Muscle of back (tissue), 13 donors: ENCODE results near the gene SNRPB. TPM values are rescaled to one million over a fixed set of nuclear protein-coding genes. Genes with fewer than 3 reads are reported as not detected.
"Not testable (repeated sequence)": the region's sequence is repeated elsewhere in the genome, so short reads cannot be mapped to it uniquely, and the experiment has no call there.

Experiments used
- DNase-seq, 3 donors: peaks; one replicate each; pipeline versions ENCODE4 v3.0.0 to v3.0.0-alpha.2; 2013
- long read RNA-seq, 9 donors: transcript quantifications; one replicate each; lab custom pipeline, GENCODE V29; 2026
- polyA plus RNA-seq, 10 donors: library from polyadenylated mRNA; unstranded; fragments of 120-200 nt; gene quantifications; one replicate each; pipeline ENCODE4 v1.2.1, GENCODE V29; 2013; ENCODE audit not compliant: insufficient read length in 10 of 10

The SNRPB gene
- polyA plus RNA-seq = 100 to 1,000 TPM in 3 of 10 donors, 10 to 100 TPM in 7; 64.6 to 124 (median 82.7) TPM
- long read RNA-seq, donor 1, transcript SNRPB-201 (7 exons, 1,154 nt) = major isoform, 40 of 109 reads
- long read RNA-seq, donor 1, transcript SNRPB-202 (7 exons, 1,008 nt) = minor isoform, 16 of 109 reads
- long read RNA-seq, donor 1, partial matches to known transcripts = 53 of 109 reads
- long read RNA-seq, donor 1, other reads (novel, unspliced or antisense) = 0 of 109 reads
- long read RNA-seq, donor 2, transcript SNRPB-201 (7 exons, 1,154 nt) = major isoform, 32 of 90 reads
- long read RNA-seq, donor 2, transcript SNRPB-202 (7 exons, 1,008 nt) = minor isoform, 22 of 90 reads
- long read RNA-seq, donor 2, partial matches to known transcripts = 35 of 90 reads
- long read RNA-seq, donor 2, other reads (novel, unspliced or antisense) = 0 of 90 reads
- long read RNA-seq, donor 3 = 0 reads
- long read RNA-seq, donor 4, transcript SNRPB-201 (7 exons, 1,154 nt) = major isoform, 21 of 104 reads
- long read RNA-seq, donor 4, transcript SNRPB-202 (7 exons, 1,008 nt) = minor isoform, 15 of 104 reads
- long read RNA-seq, donor 4, partial matches to known transcripts = 68 of 104 reads
- long read RNA-seq, donor 4, other reads (novel, unspliced or antisense) = 0 of 104 reads
- long read RNA-seq, donor 5, transcript SNRPB-202 (7 exons, 1,008 nt) = minor isoform, 19 of 107 reads
- long read RNA-seq, donor 5, transcript SNRPB-201 (7 exons, 1,154 nt) = major isoform, 57 of 107 reads
- long read RNA-seq, donor 5, partial matches to known transcripts = 25 of 107 reads
- long read RNA-seq, donor 5, other reads (novel, unspliced or antisense) = 5 of 107 reads
- long read RNA-seq, donor 6, transcript SNRPB-201 (7 exons, 1,154 nt) = major isoform, 50 of 157 reads
- long read RNA-seq, donor 6, transcript SNRPB-202 (7 exons, 1,008 nt) = minor isoform, 22 of 157 reads
- long read RNA-seq, donor 6, partial matches to known transcripts = 80 of 157 reads
- long read RNA-seq, donor 6, other reads (novel, unspliced or antisense) = 5 of 157 reads
- long read RNA-seq, donor 7, transcript SNRPB-202 (7 exons, 1,008 nt) = minor isoform, 17 of 104 reads
- long read RNA-seq, donor 7, transcript SNRPB-201 (7 exons, 1,154 nt) = major isoform, 32 of 104 reads
- long read RNA-seq, donor 7, partial matches to known transcripts = 53 of 104 reads
- long read RNA-seq, donor 7, other reads (novel, unspliced or antisense) = 0 of 104 reads
- long read RNA-seq, donor 8, transcript SNRPB-201 (7 exons, 1,154 nt) = major isoform, 29 of 94 reads
- long read RNA-seq, donor 8, transcript SNRPB-202 (7 exons, 1,008 nt) = minor isoform, 19 of 94 reads
- long read RNA-seq, donor 8, partial matches to known transcripts = 46 of 94 reads
- long read RNA-seq, donor 8, other reads (novel, unspliced or antisense) = 0 of 94 reads
- long read RNA-seq, donor 9, partial matches to known transcripts = 0 of 8 reads
- long read RNA-seq, donor 9, other reads (novel, unspliced or antisense) = 0 of 8 reads

GRCh38 chr20:2470423-2471193, at the start of gene SNRPB:
SNRPB (minus strand) TSS chr20:2470789; CDS start chr20:2470690, 99 bp downstream.
- peak; percentile 98 to 99 (median 99) for DNase-seq

GRCh38 chr20:2519115-2519809, 48.7 kb upstream of the SNRPB start:
- DNase-seq = peak in 2 of 3 donors; percentile 14 to 64

- DNase-seq = no peak
Observed at GRCh38 chr20:2518558-2518957, 48.0 kb upstream of the SNRPB start.

GRCh38 chr20:2518096-2518495, 47.5 kb upstream of the SNRPB start:
- no peak for DNase-seq

GRCh38 chr20:2516399-2516798, 45.8 kb upstream of the SNRPB start:
- no peak for DNase-seq

- no peak for DNase-seq
Observed at GRCh38 chr20:2515203-2515602, 44.6 kb upstream of the SNRPB start.

GRCh38 chr20:2509794-2510193, 39.2 kb upstream of the SNRPB start:
- no peak for DNase-seq

GRCh38 chr20:2509468-2509781, 38.8 kb upstream of the SNRPB start:
- DNase-seq = no peak

GRCh38 chr20:2508631-2509467, 38.3 kb upstream of the SNRPB start, which contains the start of gene ZNF343:
ZNF343 (minus strand) TSS chr20:2508915; CDS start chr20:2493895, 15,020 bp downstream.
- DNase-seq = peak; percentile 84 to 97 (median 90)

GRCh38 chr20:2507875-2508630, 37.5 kb upstream of the SNRPB start:
- peak in 2 of 3 donors; percentile 37 to 63 for DNase-seq

GRCh38 chr20:2507464-2507863, 36.9 kb upstream of the SNRPB start:
- DNase-seq = no peak

- DNase-seq = not testable (repeated sequence)
Observed at GRCh38 chr20:2506426-2506825, 35.8 kb upstream of the SNRPB start.

GRCh38 chr20:2504803-2505202, 34.2 kb upstream of the SNRPB start:
- DNase-seq = not testable (repeated sequence)

- not testable (repeated sequence) for DNase-seq
Observed at GRCh38 chr20:2502808-2503384, 32.3 kb upstream of the SNRPB start.

- peak; percentile 36 to 56 (median 39) for DNase-seq
Observed at GRCh38 chr20:2485661-2486060, 15.1 kb upstream of the SNRPB start.

GRCh38 chr20:2485080-2485479, 14.5 kb upstream of the SNRPB start:
- DNase-seq = no peak

- DNase-seq = no peak
Observed at GRCh38 chr20:2483504-2483903, 12.9 kb upstream of the SNRPB start.

GRCh38 chr20:2480381-2480780, 9.8 kb upstream of the SNRPB start:
- DNase-seq = no peak
